Body of pancreas (tissue), 4 donors: Measurements from ENCODE around the gene CCDC34.

ENCODE experiments used
- POLR2A ChIP-seq, 3 donors: fragments of 450-650 bp; IDR thresholded peaks; one replicate each; pipeline ENCODE4 v1.6.1; 2016; ENCODE audit warnings: antibody characterized with exemption in 3 of 3, mild to moderate bottlenecking in 2 of 3
- TF ChIP-seq, protein P1 (sequence below), 7 experiments: fragments of 450-650 bp in 4 of 7; fragments of 200-600 bp in 3 of 7; sonication (generic) in 3 of 7; IDR thresholded peaks; one replicate each; pipeline ENCODE4 v1.5.1; 2016 to 2019; ENCODE audit warnings: antibody characterized with exemption in 7 of 7

DNA sequence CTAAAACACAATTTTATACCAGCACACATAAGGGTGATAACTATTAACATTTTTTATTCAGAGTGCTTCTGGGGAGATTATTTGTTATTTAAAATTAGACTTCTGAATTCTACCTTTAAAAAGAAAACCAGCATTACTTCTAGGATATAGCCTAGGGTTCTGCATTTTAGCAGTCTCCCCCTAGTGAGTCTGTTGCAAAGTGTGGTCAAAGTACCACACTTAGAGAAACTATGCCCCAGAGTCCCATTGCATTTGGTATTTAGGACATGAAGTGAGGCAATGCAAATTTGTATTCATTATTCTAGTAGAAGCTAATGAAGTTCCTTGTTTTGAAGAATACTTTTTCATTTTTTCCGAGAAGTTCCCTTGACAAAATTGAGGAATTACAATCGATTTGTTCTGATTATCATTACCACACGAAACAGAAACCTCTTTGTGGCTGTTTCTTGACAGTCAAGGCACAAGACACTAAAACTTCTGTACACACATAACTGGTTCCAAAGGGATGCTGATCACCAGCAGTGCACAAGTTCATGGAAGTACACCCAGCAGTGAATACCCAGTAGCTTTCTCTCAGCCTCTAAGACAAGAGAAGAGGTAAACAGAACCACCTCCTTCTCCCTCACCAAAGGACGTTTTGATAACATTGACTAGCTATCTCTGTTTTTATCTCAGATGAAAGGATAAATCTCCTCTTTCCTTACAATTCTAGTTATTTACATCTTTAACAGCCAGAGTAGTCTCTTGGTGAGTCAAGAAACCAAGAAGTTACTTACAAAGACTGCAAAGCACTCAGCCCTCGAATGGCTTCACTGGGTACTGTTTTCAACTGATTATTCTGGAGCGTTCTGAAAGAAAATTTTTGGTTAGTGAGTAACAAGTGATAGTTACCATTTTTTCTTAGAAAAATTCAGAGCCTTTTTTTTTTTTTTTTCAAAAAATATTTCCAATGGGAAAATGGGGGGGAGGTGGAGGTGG lies 27.6 kb upstream of the CCDC34 start:
- TF ChIP-seq, protein P1, sequence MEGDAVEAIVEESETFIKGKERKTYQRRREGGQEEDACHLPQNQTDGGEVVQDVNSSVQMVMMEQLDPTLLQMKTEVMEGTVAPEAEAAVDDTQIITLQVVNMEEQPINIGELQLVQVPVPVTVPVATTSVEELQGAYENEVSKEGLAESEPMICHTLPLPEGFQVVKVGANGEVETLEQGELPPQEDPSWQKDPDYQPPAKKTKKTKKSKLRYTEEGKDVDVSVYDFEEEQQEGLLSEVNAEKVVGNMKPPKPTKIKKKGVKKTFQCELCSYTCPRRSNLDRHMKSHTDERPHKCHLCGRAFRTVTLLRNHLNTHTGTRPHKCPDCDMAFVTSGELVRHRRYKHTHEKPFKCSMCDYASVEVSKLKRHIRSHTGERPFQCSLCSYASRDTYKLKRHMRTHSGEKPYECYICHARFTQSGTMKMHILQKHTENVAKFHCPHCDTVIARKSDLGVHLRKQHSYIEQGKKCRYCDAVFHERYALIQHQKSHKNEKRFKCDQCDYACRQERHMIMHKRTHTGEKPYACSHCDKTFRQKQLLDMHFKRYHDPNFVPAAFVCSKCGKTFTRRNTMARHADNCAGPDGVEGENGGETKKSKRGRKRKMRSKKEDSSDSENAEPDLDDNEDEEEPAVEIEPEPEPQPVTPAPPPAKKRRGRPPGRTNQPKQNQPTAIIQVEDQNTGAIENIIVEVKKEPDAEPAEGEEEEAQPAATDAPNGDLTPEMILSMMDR (IDR thresholded peaks at IDR 0.05): no peak
- no peak for TF ChIP-seq POLR2A (IDR thresholded peaks at IDR 0.05)
